H9 (cell line): ENCODE data around the gene OVOL3. TPM values are rescaled to one million over a fixed set of nuclear protein-coding genes. Genes with fewer than 3 reads are reported as not detected.

Experiments
- DNase-seq: peaks from one replicate; pipeline ENCODE4 v3.0.0-alpha.2; 2017
- H2AFZ ChIP-seq: one replicate; pipeline ENCODE4 v1.6.1; 2013; ENCODE audit warnings: mild to moderate bottlenecking, low read length, control low read depth, moderate library complexity
- H2AK5ac ChIP-seq: 2 replicates; pipeline ENCODE4 v1.6.1; 2013; ENCODE audit warnings: low read length, control low read depth, mixed read lengths; ENCODE audit not compliant: insufficient read length
- H2BK120ac ChIP-seq: one replicate; pipeline ENCODE4 v1.6.1; 2013; ENCODE audit warnings: low read depth, mild to moderate bottlenecking, low read length, control low read depth, inconsistent platforms; ENCODE audit not compliant: poor library complexity, severe bottlenecking
- H2BK12ac ChIP-seq: 2 replicates; pipeline ENCODE4 v1.6.1; 2013; ENCODE audit warnings: low read length, control low read depth, mixed read lengths, low read depth; ENCODE audit not compliant: insufficient read length
- H2BK15ac ChIP-seq: 2 replicates; pipeline ENCODE4 v1.6.1; 2013; ENCODE audit warnings: low read depth, low read length, control low read depth
- H2BK20ac ChIP-seq: one replicate; pipeline ENCODE4 v1.6.1; 2013; ENCODE audit warnings: low read depth, mild to moderate bottlenecking, low read length, control low read depth, inconsistent platforms; ENCODE audit not compliant: poor library complexity, severe bottlenecking
- H2BK5ac ChIP-seq: 2 replicates; pipeline ENCODE4 v1.6.1; 2013; ENCODE audit warnings: low read length, control low read depth, mixed read lengths; ENCODE audit not compliant: insufficient read length
- H3K14ac ChIP-seq: 2 replicates; pipeline ENCODE4 v1.6.1; 2013; ENCODE audit warnings: low read length, control low read depth; ENCODE audit not compliant: insufficient read depth
- H3K18ac ChIP-seq: 2 replicates; pipeline ENCODE4 v1.6.1; 2013; ENCODE audit warnings: low read depth, mild to moderate bottlenecking, mixed read lengths, low read length, control low read depth; ENCODE audit not compliant: insufficient read length
- H3K23ac ChIP-seq: 2 replicates; pipeline ENCODE4 v1.6.1; 2013; ENCODE audit warnings: low read length, control low read depth, mixed read lengths, low read depth; ENCODE audit not compliant: insufficient read length
- H3K23me2 ChIP-seq: 2 replicates; pipeline ENCODE4 v1.6.1; 2013; ENCODE audit warnings: low read depth, mild to moderate bottlenecking, mixed read lengths, low read length, control low read depth; ENCODE audit not compliant: insufficient read length, poor library complexity, severe bottlenecking
- H3K27ac ChIP-seq: 2 replicates; pipeline ENCODE4 v1.5.1; 2013; ENCODE audit warnings: low read length, control low read depth, mixed read lengths, low read depth; ENCODE audit not compliant: insufficient read length
- H3K27me3 ChIP-seq: 2 replicates; pipeline ENCODE4 v1.6.1; 2013; ENCODE audit warnings: low read length, control low read depth, inconsistent platforms; ENCODE audit not compliant: insufficient read depth
- H3K4ac ChIP-seq: 2 replicates; pipeline ENCODE4 v1.6.1; 2013; ENCODE audit warnings: low read depth, mild to moderate bottlenecking, control low read depth, inconsistent platforms, low read length, moderate library complexity
- H3K4me1 ChIP-seq: 2 replicates; pipeline ENCODE4 v1.6.1; 2013; ENCODE audit warnings: low read length, control low read depth, inconsistent platforms; ENCODE audit not compliant: insufficient read depth
- H3K4me2 ChIP-seq: 2 replicates; pipeline ENCODE4 v1.6.1; 2013; ENCODE audit warnings: low read length, control low read depth, mixed read lengths; ENCODE audit not compliant: insufficient read length, insufficient read depth
- H3K56ac ChIP-seq: 2 replicates; pipeline ENCODE4 v1.6.1; 2013; ENCODE audit warnings: low read depth, mild to moderate bottlenecking, mixed read lengths, low read length, control low read depth; ENCODE audit not compliant: insufficient read length
- H3K79me1 ChIP-seq: 2 replicates; pipeline ENCODE4 v1.6.1; 2013; ENCODE audit warnings: low read depth, mild to moderate bottlenecking, moderate library complexity, low read length, control low read depth, inconsistent platforms; ENCODE audit not compliant: insufficient read depth, poor library complexity, severe bottlenecking
- H3K79me2 ChIP-seq: 2 replicates; pipeline ENCODE4 v1.6.1; 2013; ENCODE audit warnings: low read length, control low read depth, inconsistent platforms; ENCODE audit not compliant: insufficient read depth
- H3K9ac ChIP-seq: 2 replicates; pipeline ENCODE4 v1.6.1; 2013; ENCODE audit warnings: low read length, control low read depth, mixed read lengths; ENCODE audit not compliant: insufficient read length; ENCODE audit errors: extremely low read depth
- H3K9me3 ChIP-seq: one replicate; pipeline ENCODE4 v1.6.1; 2013; ENCODE audit warnings: low read depth, low read length, inconsistent platforms; ENCODE audit not compliant: control insufficient read depth
- H3T11ph ChIP-seq: one replicate; pipeline ENCODE4 v1.6.1; 2013; ENCODE audit warnings: mild to moderate bottlenecking, low read length, control low read depth, inconsistent platforms
- H4K20me1 ChIP-seq: one replicate; pipeline ENCODE4 v1.6.1; 2013; ENCODE audit not compliant: control insufficient read depth, insufficient read length, insufficient read depth
- H4K5ac ChIP-seq: 2 replicates; pipeline ENCODE4 v1.6.1; 2013; ENCODE audit warnings: low read depth, mild to moderate bottlenecking, mixed read lengths, low read length, control low read depth; ENCODE audit not compliant: insufficient read length
- H4K8ac ChIP-seq: replicated peaks from 2 replicates; pipeline ENCODE4 v1.6.1; 2013; ENCODE audit warnings: low read length, control low read depth, mixed read lengths, low read depth; ENCODE audit not compliant: insufficient read length
- H4K91ac ChIP-seq: 2 replicates; pipeline ENCODE4 v1.6.1; 2013; ENCODE audit warnings: low read depth, mild to moderate bottlenecking, moderate library complexity, mixed read lengths, low read length, control low read depth; ENCODE audit not compliant: insufficient read length
- H3K27ac Mint-ChIP-seq, 3 experiments: 2 replicates in 2 of 3; 3 replicates in 1 of 3; pipeline ENCODE4 v1.8.0; 2020 to 2021; ENCODE audit warnings: mixed read lengths in 3 of 3, mild to moderate bottlenecking in 1 of 3, moderate library complexity in 1 of 3
- H3K27me3 Mint-ChIP-seq: 2 replicates; pipeline ENCODE4 v1.8.0; 2021; ENCODE audit warnings: low read depth, mild to moderate bottlenecking, moderate library complexity, mixed read lengths
- H3K36me3 Mint-ChIP-seq, 3 experiments: 2 replicates in 2 of 3; 3 replicates in 1 of 3; pipeline ENCODE4 v1.8.0; 2020 to 2021; ENCODE audit warnings: low read depth in 3 of 3, mixed read lengths in 3 of 3; ENCODE audit not compliant: insufficient read depth in 1 of 3
- H3K4me1 Mint-ChIP-seq, 2 experiments: 2 replicates each; pipeline ENCODE4 v1.8.0; 2020; ENCODE audit warnings: mixed read lengths in 2 of 2
- H3K4me3 Mint-ChIP-seq, 2 experiments: 2 replicates in 1 of 2; 3 replicates in 1 of 2; pipeline ENCODE4 v1.8.0; 2020 to 2021; ENCODE audit warnings: mild to moderate bottlenecking in 2 of 2, mixed read lengths in 2 of 2, moderate library complexity in 1 of 2
- H3K9me3 Mint-ChIP-seq, 2 experiments: 2 replicates in 1 of 2; 3 replicates in 1 of 2; pipeline ENCODE4 v1.8.0; 2020; ENCODE audit warnings: mild to moderate bottlenecking in 2 of 2, mixed read lengths in 2 of 2, moderate library complexity in 1 of 2
- WGBS: extraction: QIAGEN DNeasy Blood & Tissue Kit; methylation state at CpG from one replicate; pipeline ENCODE4 v1.1.7; 2013; ENCODE audit warnings: missing lambda C conversion rate, low lambda C conversion rate, mixed read lengths; ENCODE audit not compliant: insufficient read length; ENCODE audit errors: extremely low coverage; 5-methylcytosine and 5-hydroxymethylcytosine counted together
- total RNA-seq: library from RNA; stranded (reverse); gene quantifications from 2 replicates; pipeline ENCODE4 v1.2.1, GENCODE V29; 2021
- TF ChIP-seq, protein P1 (sequence below): fragments of 200-600 bp; sonication (generic); conservative IDR thresholded peaks from 3 replicates; pipeline ENCODE4 v1.8.0; 2021; ENCODE audit warnings: antibody characterized with exemption, mild to moderate bottlenecking

The OVOL3 gene
- total RNA-seq, 1 experiment from 2014 or later: not detected

- Histone ChIP-seq H3K27ac (no peak overlapping the region), H4K5ac (no peak overlapping the region), H3K4me1 (no peaks in the 10 kb centered on the region), H3K56ac (no peak overlapping the region), H2BK5ac (no peak overlapping the region), H2BK15ac (no peak overlapping the region), H3K23ac (no peak overlapping the region), H4K8ac (no peak overlapping the region), H2AK5ac (no peak overlapping the region), H3T11ph (no peak overlapping the region), H2BK12ac (no peak overlapping the region), H3K4me2 (no peak overlapping the region), H4K20me1 (peaks cover 2% of the 10 kb centered on the region), H3K14ac (no peak overlapping the region), H2AFZ (no peak overlapping the region), H3K27me3 (no peaks in the 10 kb centered on the region), H3K23me2 (no peaks in the 10 kb centered on the region), H3K9me3 (no peaks in the 10 kb centered on the region), H3K4ac (no peak overlapping the region), H2BK120ac (no peak overlapping the region), H3K79me2 (no peaks in the 10 kb centered on the region), H3K18ac (no peak overlapping the region), H3K9ac (no peak overlapping the region), H3K79me1 (no peaks in the 10 kb centered on the region), H4K91ac (no peak overlapping the region), H2BK20ac (no peak overlapping the region)
- Mint-ChIP-seq H3K27ac (no peak overlapping the region), H3K27me3 (no peaks in the 10 kb centered on the region), H3K4me3 (no peak overlapping the region), H3K4me1 (no peaks in the 10 kb centered on the region), H3K36me3 (peaks cover 52 to 89% (median 72%) of the 10 kb centered on the region in 3 experiments), H3K9me3 (no peaks in the 10 kb centered on the region)
- no peak for DNase-seq
- no CpG with 5 or more reads among the region's 12 CpGs for WGBS
- TF ChIP-seq, protein P1, sequence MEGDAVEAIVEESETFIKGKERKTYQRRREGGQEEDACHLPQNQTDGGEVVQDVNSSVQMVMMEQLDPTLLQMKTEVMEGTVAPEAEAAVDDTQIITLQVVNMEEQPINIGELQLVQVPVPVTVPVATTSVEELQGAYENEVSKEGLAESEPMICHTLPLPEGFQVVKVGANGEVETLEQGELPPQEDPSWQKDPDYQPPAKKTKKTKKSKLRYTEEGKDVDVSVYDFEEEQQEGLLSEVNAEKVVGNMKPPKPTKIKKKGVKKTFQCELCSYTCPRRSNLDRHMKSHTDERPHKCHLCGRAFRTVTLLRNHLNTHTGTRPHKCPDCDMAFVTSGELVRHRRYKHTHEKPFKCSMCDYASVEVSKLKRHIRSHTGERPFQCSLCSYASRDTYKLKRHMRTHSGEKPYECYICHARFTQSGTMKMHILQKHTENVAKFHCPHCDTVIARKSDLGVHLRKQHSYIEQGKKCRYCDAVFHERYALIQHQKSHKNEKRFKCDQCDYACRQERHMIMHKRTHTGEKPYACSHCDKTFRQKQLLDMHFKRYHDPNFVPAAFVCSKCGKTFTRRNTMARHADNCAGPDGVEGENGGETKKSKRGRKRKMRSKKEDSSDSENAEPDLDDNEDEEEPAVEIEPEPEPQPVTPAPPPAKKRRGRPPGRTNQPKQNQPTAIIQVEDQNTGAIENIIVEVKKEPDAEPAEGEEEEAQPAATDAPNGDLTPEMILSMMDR: no peak
Measured at GRCh38 chr19:36084231-36085009, 26.5 kb upstream of the OVOL3 start.
